Stimulated activated naive B cell treated with anti-CD40 and anti-IgM and Interleukin-4, amounts not matched to agents 10 μg/mL and 1 μg/mL and 100 μg/mL, for 72 hours (primary cell): ENCODE data around the gene SLC22A15.
A peak's percentile ranks its signal among the peaks of the same experiment; 100 is the strongest.

Experiments used
- ATAC-seq, 2 donors: fragments of 150-1000 bp; cut with Tn5 transposase; replicated peaks; 2 replicates each; pipeline ENCODE4 v1.10.0; 2021; ENCODE audit warnings: moderate library complexity in 1 of 2
- DNase-seq: peaks from one replicate; pipeline ENCODE4 v3.0.0; 2021
- H3K27ac Mint-ChIP-seq: one replicate; pipeline ENCODE4 v1.8.0; 2022; ENCODE audit warnings: mild to moderate bottlenecking, mixed read lengths
- H3K27me3 Mint-ChIP-seq, 2 donors: one replicate each; pipeline ENCODE4 v1.8.0; 2022; ENCODE audit warnings: mixed read lengths in 2 of 2
- H3K36me3 Mint-ChIP-seq, 2 donors: one replicate each; pipeline ENCODE4 v1.8.0; 2022; ENCODE audit warnings: mixed read lengths in 2 of 2, mild to moderate bottlenecking in 1 of 2
- H3K4me1 Mint-ChIP-seq, 2 donors: one replicate each; pipeline ENCODE4 v1.8.0; 2022; ENCODE audit warnings: mixed read lengths in 2 of 2, mild to moderate bottlenecking in 1 of 2
- H3K4me3 Mint-ChIP-seq, 2 donors: one replicate each; pipeline ENCODE4 v1.8.0; 2022; ENCODE audit warnings: mild to moderate bottlenecking in 2 of 2, mixed read lengths in 2 of 2, moderate library complexity in 1 of 2
- H3K9me3 Mint-ChIP-seq, 2 donors: one replicate each; pipeline ENCODE4 v1.8.0; 2022; ENCODE audit warnings: mixed read lengths in 2 of 2, mild to moderate bottlenecking in 1 of 2

SLC22A15 gene

GRCh38 chr1:116089870-116090269 is 113.6 kb downstream of the SLC22A15 start:
- ATAC-seq: no peak
- Mint-ChIP-seq H3K4me3 (no peak overlapping the region), H3K27me3 (peaks cover 28 to 31% of the 10 kb centered on the region in 2 donors), H3K4me1 (no peaks in the 10 kb centered on the region), H3K36me3 (peaks cover 3% of the 10 kb centered on the region in 2 donors), H3K27ac (no peak overlapping the region), H3K9me3 (peaks cover 25 to 32% of the 10 kb centered on the region in 2 donors)
- DNase-seq: no peak

GRCh38 chr1:116091083-116091482 is 114.8 kb downstream of the SLC22A15 start:
- Mint-ChIP-seq H3K27ac (no peak overlapping the region), H3K4me3 (no peak overlapping the region), H3K4me1 (no peaks in the 10 kb centered on the region), H3K36me3 (peaks cover 3% of the 10 kb centered on the region in 2 donors), H3K27me3 (peaks cover 25 to 27% of the 10 kb centered on the region in 2 donors), H3K9me3 (peaks cover 28 to 34% of the 10 kb centered on the region in 2 donors)
- DNase-seq (no peak), ATAC-seq (no peak)

- ATAC-seq: no peak
- H3K4me3 Mint-ChIP-seq: no peak overlapping the region
- H3K9me3 Mint-ChIP-seq: peaks cover 28 to 36% of the 10 kb centered on the region in 2 donors
- peaks cover 3 to 5% of the 10 kb centered on the region in 2 donors for H3K36me3 Mint-ChIP-seq
- no peaks in the 10 kb centered on the region for H3K4me1 Mint-ChIP-seq
- DNase-seq: no peak
- no peak overlapping the region for H3K27ac Mint-ChIP-seq
- H3K27me3 Mint-ChIP-seq: peaks cover 14 to 22% of the 10 kb centered on the region in 2 donors
Observed at GRCh38 chr1:116092752-116093489, 116.6 kb downstream of the SLC22A15 start.

GRCh38 chr1:116095027-116095426 is 118.7 kb downstream of the SLC22A15 start:
- Mint-ChIP-seq H3K27me3 (peaks cover 4 to 5% of the 10 kb centered on the region in 2 donors), H3K9me3 (peaks cover 10 to 22% of the 10 kb centered on the region in 2 donors), H3K4me1 (no peaks in the 10 kb centered on the region), H3K36me3 (peaks cover 0 to 5% of the 10 kb centered on the region in 2 donors), H3K27ac (no peak overlapping the region), H3K4me3 (no peak overlapping the region)
- no peak for ATAC-seq
- DNase-seq: no peak

GRCh38 chr1:116096013-116096618 is 119.8 kb downstream of the SLC22A15 start:
- Mint-ChIP-seq H3K27ac (no peak overlapping the region), H3K4me1 (no peaks in the 10 kb centered on the region), H3K9me3 (peaks cover 3 to 16% of the 10 kb centered on the region in 2 donors), H3K36me3 (peaks cover 0 to 2% of the 10 kb centered on the region in 2 donors), H3K27me3 (peaks cover 5 to 6% of the 10 kb centered on the region in 2 donors), H3K4me3 (no peak overlapping the region)
- ATAC-seq (no peak), DNase-seq (no peak)

GRCh38 chr1:116097626-116098025 is 121.3 kb downstream of the SLC22A15 start:
- Mint-ChIP-seq H3K27me3 (peaks cover 10 to 13% of the 10 kb centered on the region in 2 donors), H3K27ac (no peak overlapping the region), H3K4me3 (no peak overlapping the region)

GRCh38 chr1:116099379-116099778 is 123.1 kb downstream of the SLC22A15 start:
- Mint-ChIP-seq H3K27ac (no peak overlapping the region), H3K4me3 (no peak overlapping the region), H3K9me3 (peaks cover 3 to 4% of the 10 kb centered on the region in 2 donors), H3K27me3 (peaks cover 15 to 16% of the 10 kb centered on the region in 2 donors), H3K4me1 (no peaks in the 10 kb centered on the region), H3K36me3 (peaks cover 0 to 2% of the 10 kb centered on the region in 2 donors)
- DNase-seq (no peak), ATAC-seq (no peak)

More at GRCh38 chr1:116097626-116098025, 121.3 kb downstream of the SLC22A15 start:
- peaks cover 3 to 10% of the 10 kb centered on the region in 2 donors for H3K9me3 Mint-ChIP-seq
- peaks cover 0 to 2% of the 10 kb centered on the region in 2 donors for H3K36me3 Mint-ChIP-seq
- ATAC-seq: no peak
- H3K4me1 Mint-ChIP-seq: no peaks in the 10 kb centered on the region
- no peak for DNase-seq

GRCh38 chr1:116099919-116100318 is 123.6 kb downstream of the SLC22A15 start:
- H3K27me3 Mint-ChIP-seq: peaks cover 15 to 16% of the 10 kb centered on the region in 2 donors
- H3K4me1 Mint-ChIP-seq: no peaks in the 10 kb centered on the region
- ATAC-seq: no peak
- no peak for DNase-seq
- peaks cover 0 to 2% of the 10 kb centered on the region in 2 donors for H3K36me3 Mint-ChIP-seq
- H3K27ac Mint-ChIP-seq: no peak overlapping the region
- H3K9me3 Mint-ChIP-seq: peaks cover 2 to 4% of the 10 kb centered on the region in 2 donors
- H3K4me3 Mint-ChIP-seq: no peak overlapping the region

GRCh38 chr1:116104667-116105066 is 128.4 kb downstream of the SLC22A15 start:
- ATAC-seq: no peak
- peaks cover 10 to 12% of the 10 kb centered on the region in 2 donors for H3K27me3 Mint-ChIP-seq
- H3K4me1 Mint-ChIP-seq: no peaks in the 10 kb centered on the region
- no peak overlapping the region for H3K4me3 Mint-ChIP-seq
- H3K27ac Mint-ChIP-seq: no peak overlapping the region
- no peak for DNase-seq
- no peaks in the 10 kb centered on the region for H3K36me3 Mint-ChIP-seq
- H3K9me3 Mint-ChIP-seq: no peaks in the 10 kb centered on the region

GRCh38 chr1:116105996-116106395 is 129.7 kb downstream of the SLC22A15 start:
- ATAC-seq (no peak), DNase-seq (no peak)
- Mint-ChIP-seq H3K36me3 (no peaks in the 10 kb centered on the region), H3K27ac (no peak overlapping the region), H3K4me3 (no peak overlapping the region), H3K27me3 (peaks cover 10 to 12% of the 10 kb centered on the region in 2 donors), H3K9me3 (no peaks in the 10 kb centered on the region), H3K4me1 (peaks cover 3 to 5% of the 10 kb centered on the region in 2 donors)

- H3K36me3 Mint-ChIP-seq: no peaks in the 10 kb centered on the region
Observed at GRCh38 chr1:116106646-116107045, 130.3 kb downstream of the SLC22A15 start.

GRCh38 chr1:116107371-116107770 is 131.1 kb downstream of the SLC22A15 start:
- DNase-seq: no peak
- H3K27me3 Mint-ChIP-seq: peaks cover 5 to 13% of the 10 kb centered on the region in 2 donors
- H3K4me1 Mint-ChIP-seq: peaks cover 9% of the 10 kb centered on the region in 2 donors
- H3K27ac Mint-ChIP-seq: no peak overlapping the region
- no peaks in the 10 kb centered on the region for H3K36me3 Mint-ChIP-seq
- no peak for ATAC-seq
- H3K4me3 Mint-ChIP-seq: no peak overlapping the region
- H3K9me3 Mint-ChIP-seq: no peaks in the 10 kb centered on the region

More at GRCh38 chr1:116106646-116107045, 130.3 kb downstream of the SLC22A15 start:
- peaks cover 5 to 9% of the 10 kb centered on the region in 2 donors for H3K4me1 Mint-ChIP-seq
- no peak for DNase-seq
- peaks cover 5 to 8% of the 10 kb centered on the region in 2 donors for H3K27me3 Mint-ChIP-seq
- no peaks in the 10 kb centered on the region for H3K9me3 Mint-ChIP-seq
- no peak for ATAC-seq
- H3K27ac Mint-ChIP-seq: no peak overlapping the region
- H3K4me3 Mint-ChIP-seq: no peak overlapping the region

- ATAC-seq: peak; percentile 52 to 61
- no peak within 1 kb of the TSS for H3K4me3 Mint-ChIP-seq
- no peaks in the 10 kb centered on the region for H3K9me3 Mint-ChIP-seq
- H3K27me3 Mint-ChIP-seq: peaks cover 0 to 15% of the 10 kb centered on the region in 2 donors
- peak within 1 kb of the TSS; percentile 25 for H3K27ac Mint-ChIP-seq
- no peaks in the 10 kb centered on the region for H3K36me3 Mint-ChIP-seq
- peaks cover 9% of the 10 kb centered on the region in 2 donors for H3K4me1 Mint-ChIP-seq
- DNase-seq: no peak
Observed at GRCh38 chr1:116110567-116111523, 134.5 kb downstream of the SLC22A15 start, which contains the start of gene MAB21L3. MAB21L3 (plus strand) TSS chr1:116111399; CDS start chr1:116112616, 1,217 bp downstream.
